Activated CD4-positive, alpha-beta T cell treated with anti-CD3 and anti-CD28 coated beads, Interleukin-2, amount 50 U/mL, for 24 hours (primary cell): ENCODE data around the gene TMEM263.

ENCODE experiments used
- DNase-seq, 2 donors: peaks; one replicate each; pipeline ENCODE4 v3.0.0-alpha.2; 2020; ENCODE audit warnings: low read depth in 1 of 2, low spot score in 1 of 2

Gene TMEM263

DNA sequence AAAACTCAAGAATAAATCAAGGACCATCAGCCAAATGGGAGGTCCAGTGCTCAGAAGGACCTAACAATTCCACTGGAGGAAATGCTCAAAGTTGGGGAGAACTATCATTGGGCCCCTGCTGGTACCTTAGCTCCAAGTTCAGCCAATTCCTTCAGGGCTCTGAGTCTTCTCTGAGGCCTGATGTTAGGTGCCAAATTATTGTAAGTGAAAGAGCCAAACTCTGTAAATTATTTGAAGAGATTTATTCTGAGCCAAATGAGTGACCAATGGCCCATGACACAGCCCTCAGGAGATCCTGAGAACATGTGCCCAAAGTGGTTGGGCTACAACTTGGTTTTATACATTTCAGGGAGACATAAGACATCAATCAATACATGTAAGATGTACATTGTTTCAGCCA, 8.2 kb upstream of the TMEM263 start:
- DNase-seq = no peak

- DNase-seq = no peak
Measured at GRCh38 chr12:106950591-106950990, 5.1 kb upstream of the TMEM263 start.

GRCh38 chr12:106953352-106954250, 2.1 kb upstream of the TMEM263 start:
- DNase-seq = no peak

DNA sequence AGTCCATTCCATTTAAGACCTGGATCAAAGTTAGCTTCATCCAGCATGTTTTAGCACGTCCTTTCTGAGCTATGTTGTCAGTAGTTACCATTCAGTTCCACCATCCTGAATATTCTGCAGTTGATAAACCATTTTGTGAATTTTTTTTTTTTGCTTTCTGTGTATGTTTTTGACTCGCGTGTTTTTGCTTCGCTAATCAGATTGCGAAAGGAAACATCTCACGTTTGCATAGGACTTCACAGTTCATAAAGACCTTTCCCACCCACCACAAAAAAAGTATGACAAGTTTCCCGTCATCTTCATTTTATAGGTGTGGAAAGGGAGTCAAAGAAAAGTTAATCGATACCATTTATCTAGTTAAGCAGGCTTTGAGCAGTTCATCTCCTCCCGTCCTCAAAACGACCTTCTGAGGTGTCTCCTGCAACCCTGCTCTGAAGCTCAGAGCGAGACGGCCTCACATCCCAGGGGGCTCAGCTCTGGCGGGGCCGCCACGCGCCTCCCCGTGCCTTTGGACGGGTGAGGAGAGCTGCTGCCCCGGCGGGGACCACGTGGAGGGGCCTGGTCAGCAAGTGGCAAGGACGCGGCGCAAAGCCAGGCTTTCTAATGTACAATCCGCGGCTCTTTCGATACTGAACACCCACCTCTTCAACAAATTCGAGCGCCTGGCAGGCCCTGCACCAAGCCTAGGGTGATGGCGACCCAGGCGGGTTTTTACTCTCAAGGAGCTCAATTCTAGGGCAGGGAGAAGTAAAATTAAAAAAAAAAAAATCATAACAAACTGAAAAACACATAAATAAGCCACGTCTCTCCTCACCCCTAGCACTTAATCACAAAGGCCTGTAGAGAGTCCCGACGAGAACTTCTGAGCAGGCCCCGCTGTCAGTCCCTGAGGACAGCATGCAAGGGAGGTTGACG, 988 bp upstream of the TMEM263 start:
- peak in 1 of 2 donors; percentile 1 for DNase-seq

GRCh38 chr12:106956048-106956578, 406 bp downstream of the TMEM263 start:
- DNase-seq = peak; percentile 21 to 32

GRCh38 chr12:106957583-106957982, 1.9 kb downstream of the TMEM263 start:
- no peak for DNase-seq

DNA sequence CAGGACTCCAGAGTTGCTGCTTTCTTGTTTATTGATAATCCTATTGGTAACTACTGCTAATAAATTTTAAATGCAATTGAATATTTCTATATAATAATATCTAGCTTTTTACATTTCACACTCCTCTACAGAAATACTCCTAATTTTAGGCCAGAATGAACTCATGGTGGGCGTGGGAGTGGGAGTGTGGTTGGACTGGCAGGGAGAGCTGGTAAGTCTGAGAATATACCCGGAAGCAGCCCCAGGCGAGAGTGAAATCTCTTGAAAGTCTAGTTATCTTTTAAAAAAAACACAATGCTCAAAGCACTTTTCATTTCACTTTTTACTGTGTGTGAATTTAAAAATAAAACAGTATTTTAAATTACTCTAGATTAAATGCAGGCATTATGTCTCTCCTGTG, 4.7 kb downstream of the TMEM263 start:
- DNase-seq = no peak

- no peak for DNase-seq
Measured at GRCh38 chr12:106962286-106962685, 6.6 kb downstream of the TMEM263 start.

DNA sequence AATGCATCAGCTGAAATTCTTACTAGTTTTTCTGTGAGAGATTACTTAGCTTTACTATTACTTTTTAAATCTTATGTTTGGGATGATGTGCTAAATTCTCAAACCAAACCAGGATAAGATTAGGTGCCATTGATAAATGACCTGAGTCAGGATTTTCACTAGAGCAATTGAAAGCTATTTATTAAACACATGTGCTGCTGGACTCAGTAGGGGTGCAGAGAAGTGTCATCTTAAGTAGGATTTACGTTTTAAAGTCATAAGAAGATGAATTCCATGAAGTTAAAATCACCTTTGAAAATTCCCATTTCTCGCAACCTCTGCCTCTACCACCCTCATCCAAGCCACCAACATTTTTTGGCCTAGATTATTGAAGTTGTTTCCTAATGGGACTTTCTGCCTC, 8.8 kb downstream of the TMEM263 start:
- DNase-seq = no peak

DNA sequence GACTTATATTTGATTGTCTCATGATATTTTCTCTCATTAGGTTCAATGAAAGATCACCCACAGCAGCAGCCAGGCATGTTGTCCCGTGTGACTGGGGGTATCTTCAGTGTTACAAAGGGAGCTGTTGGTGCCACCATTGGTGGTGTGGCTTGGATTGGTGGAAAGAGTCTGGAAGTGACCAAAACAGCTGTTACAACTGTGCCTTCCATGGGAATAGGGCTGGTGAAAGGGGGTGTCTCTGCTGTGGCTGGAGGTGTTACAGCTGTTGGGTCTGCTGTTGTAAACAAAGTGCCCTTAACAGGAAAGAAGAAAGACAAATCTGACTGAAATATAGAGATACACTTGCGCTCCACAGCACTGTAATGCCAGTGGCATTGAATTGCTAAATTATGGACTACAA, 15.4 kb downstream of the TMEM263 start:
- no peak for DNase-seq

- no peak for DNase-seq
Measured at GRCh38 chr12:106973545-106973944, 17.8 kb downstream of the TMEM263 start.

GRCh38 chr12:106974511-106974910, 18.8 kb downstream of the TMEM263 start:
- DNase-seq = no peak

DNA sequence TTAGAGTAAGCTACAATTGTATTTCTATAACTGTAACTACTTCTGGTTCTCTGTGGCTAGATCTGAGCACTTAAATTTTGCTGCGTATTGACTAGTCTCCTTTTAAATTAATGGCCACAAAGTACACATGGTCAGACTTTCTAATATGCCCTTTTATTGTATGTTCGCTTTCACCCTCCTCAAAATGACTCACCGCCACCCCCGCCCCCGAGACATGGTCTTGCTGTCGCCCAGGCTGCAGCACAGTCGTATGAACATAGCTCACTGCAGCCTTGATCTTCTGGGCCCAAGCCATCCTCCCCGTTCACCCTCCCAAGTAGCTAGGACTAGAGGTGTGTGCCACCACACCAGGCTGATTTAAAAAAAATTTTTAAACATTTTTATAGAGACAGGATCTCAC, 19.4 kb downstream of the TMEM263 start:
- no peak for DNase-seq

DNA sequence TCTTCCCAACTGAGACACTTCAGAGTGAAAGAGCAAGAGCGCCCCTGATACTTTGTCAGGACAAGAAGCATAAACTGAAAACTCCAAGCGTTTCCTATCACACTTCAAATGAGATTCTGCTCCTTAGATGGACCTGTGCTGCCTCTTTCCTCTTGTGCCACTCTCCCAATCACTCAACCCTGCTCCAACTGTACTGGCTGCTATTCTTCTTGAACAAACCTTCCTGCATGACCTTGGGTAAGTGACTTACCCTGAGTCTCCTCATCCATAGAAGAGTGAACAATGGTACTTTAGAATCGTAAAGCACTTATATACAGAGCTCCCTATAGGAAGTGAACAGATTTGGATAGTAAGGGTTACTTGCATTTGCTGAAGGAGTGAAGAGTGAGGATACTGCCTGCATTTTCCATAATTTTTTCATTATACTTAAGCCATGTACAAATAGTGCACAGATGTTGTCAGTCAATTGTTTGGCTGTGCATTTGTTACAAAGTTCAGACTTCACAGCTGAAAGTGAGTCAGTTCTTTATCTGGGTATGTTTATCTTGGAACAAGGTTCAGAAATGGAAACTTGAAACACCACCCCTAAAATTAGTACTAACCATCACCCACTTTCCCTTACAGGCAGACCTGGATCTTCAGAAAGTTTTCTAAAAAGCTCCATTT, 20.4 kb downstream of the TMEM263 start:
- no peak for DNase-seq

DNA sequence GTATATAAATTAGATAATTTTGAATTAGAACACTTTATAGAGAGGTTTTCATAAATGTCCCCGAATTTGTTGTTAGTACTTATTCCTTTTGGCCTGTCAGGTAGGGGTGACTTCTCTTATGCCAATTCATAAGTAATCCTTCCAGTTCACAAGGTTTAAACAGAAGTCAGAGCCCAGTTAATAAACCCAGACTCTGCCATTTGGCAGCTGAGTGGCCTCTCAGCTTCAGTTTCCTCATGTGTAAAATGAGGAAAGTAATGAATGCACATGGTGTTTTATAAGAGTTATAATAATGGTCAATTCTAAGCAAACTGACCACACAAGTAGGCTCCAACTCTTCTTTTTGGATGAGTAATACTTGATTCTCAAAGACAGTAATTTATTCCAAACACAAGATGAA, 21.0 kb downstream of the TMEM263 start:
- DNase-seq = no peak

DNA sequence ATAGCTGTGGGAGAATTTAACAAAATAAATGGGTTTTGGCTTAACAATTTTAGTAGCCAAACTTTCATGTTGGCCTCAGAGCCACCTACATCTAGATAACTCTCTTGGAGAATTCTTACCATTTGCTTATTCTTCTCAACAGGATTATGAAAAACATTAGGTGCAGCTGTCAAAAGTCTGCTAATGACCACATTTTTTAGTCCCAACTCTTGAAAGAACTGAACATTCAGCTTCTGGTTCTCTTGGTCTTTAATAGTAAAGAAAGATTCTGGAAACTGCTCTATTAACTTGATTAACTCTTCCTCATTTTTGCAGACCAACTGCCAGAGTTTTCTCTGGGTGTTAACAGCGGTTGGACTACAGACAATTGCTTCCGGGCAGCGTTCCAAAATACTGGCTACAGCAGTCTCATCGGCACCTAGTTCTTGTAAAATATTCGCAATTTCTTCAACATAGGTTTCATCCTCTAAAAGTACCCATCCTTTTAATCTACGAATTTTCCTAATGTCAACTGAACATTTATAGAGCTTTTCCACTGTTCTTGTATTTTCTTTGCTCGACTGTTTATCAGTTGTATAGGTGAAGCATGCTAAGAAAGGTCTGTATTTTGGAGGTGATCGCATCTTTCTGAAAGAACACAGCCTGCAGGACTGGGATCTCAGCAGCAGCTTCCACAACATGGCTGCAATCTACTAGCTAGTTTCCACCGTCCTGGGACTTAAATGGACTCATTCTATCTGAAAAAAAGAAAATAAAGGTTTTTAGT, 22.5 kb downstream of the TMEM263 start:
- no peak for DNase-seq

DNA sequence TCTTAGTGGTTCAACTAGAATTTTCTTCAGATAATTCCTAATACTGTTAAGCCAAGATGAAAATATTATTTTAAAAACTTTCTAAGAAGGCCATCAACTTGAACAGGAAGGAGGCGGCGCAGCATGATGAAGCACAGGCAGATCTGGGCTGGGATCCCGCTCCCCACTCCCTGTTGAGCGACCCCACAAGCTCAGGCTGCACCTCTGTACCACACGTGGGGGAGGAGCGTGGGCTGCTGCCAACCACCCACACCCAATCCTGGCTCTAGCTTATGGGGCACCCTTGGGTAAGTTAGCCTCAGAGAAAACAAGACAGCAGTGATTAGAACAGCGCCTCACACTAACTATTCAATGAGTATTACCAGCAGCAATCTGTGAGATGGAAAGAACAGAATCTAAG, 25.2 kb downstream of the TMEM263 start:
- no peak for DNase-seq

GRCh38 chr12:106981788-106982187, 26.1 kb downstream of the TMEM263 start:
- no peak for DNase-seq

DNA sequence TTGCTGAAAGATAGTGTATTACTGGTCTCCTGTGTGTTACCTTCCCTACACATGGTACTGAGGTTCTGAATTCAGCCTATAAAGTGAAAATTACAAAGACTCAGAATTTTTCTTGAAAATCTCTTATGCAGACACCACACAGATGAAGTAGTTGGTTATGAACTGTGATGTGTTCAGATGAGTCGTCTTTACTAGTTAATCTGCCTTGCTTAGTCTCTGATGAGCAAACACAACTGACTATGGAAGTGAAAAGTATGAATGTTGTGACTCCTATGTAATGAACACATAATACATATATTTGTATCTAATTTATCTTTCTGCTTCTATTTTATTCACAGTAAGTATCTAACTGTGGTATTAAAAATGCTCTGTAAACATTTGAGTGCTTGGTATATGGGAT, 26.5 kb downstream of the TMEM263 start:
- DNase-seq = no peak

DNA sequence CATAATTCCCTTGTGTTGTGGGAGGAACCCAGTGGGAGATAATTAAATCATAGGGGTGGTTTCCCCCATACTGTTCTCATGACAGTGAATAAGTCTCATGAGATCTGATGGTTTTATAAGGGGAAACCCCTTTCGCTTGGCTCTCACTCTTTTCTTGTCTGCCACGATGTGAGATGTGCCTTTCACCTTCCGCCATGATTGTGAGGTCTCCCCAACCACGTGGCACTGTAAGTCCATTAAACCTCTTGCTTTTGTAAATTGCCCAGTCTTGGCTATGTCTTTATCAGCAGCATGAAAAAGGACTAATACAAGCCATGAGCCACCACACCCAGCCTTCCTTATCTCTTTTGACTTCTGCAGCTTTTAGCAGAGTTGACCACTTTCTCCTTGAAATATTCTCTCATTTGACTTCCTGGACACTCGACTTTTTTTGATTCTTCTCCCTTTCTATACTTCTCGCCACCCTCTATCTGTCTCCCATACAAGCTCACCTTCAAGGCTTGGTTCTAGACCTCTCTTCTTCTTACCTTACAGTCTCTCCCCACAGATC, 29.0 kb downstream of the TMEM263 start:
- peak in 1 of 2 donors; percentile 3 for DNase-seq
